ENCODE results near the gene PFN1. TPM values are rescaled to one million over a fixed set of nuclear protein-coding genes. Genes with fewer than 3 reads are reported as not detected.

The PFN1 gene
- total and polyA plus RNA-seq, 10 of the 15 experiments (the other 5 are each of a cell fraction or from before 2014, with no cell fraction given) = 154 to 3,892 (median 1,918) TPM

DNA sequence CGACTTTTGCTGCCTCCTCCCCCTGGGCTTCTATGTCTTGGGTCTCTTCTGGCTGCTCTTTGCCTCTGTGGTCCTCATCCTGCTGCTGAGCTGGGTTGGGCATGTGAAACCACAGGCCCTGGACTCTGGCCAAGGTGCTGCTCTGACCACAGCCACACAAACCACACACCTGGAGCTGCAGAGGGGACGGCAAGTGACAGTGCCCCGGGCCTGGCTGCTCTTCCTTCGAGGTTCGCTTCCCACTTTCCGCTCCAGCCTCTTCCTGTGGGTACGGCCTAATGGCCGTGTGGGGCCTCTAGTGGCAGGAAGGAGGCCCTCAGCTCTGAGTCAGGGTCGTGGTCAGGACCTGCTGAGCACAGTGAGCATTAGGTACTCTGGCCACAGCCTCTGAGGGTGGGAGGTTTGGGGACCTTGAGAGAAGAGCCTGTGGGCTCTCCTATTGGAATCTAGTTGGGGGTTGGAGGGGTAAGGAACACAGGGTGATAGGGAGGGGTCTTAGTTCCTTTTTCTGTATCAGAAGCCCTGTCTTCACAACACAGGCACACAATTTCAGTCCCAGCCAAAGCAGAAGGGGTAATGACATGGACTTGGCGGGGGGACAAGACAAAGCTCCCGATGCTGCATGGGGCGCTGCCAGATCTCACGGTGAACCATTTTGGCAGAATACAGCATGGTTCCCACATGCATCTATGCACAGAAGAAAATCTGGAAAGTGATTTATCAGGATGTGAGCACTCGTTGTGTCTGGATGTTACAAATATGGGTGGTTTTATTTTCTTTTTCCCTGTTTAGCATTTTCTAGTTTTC lies 14.0 kb downstream of the PFN1 start (continued):
- TF ChIP-seq, protein P1, sequence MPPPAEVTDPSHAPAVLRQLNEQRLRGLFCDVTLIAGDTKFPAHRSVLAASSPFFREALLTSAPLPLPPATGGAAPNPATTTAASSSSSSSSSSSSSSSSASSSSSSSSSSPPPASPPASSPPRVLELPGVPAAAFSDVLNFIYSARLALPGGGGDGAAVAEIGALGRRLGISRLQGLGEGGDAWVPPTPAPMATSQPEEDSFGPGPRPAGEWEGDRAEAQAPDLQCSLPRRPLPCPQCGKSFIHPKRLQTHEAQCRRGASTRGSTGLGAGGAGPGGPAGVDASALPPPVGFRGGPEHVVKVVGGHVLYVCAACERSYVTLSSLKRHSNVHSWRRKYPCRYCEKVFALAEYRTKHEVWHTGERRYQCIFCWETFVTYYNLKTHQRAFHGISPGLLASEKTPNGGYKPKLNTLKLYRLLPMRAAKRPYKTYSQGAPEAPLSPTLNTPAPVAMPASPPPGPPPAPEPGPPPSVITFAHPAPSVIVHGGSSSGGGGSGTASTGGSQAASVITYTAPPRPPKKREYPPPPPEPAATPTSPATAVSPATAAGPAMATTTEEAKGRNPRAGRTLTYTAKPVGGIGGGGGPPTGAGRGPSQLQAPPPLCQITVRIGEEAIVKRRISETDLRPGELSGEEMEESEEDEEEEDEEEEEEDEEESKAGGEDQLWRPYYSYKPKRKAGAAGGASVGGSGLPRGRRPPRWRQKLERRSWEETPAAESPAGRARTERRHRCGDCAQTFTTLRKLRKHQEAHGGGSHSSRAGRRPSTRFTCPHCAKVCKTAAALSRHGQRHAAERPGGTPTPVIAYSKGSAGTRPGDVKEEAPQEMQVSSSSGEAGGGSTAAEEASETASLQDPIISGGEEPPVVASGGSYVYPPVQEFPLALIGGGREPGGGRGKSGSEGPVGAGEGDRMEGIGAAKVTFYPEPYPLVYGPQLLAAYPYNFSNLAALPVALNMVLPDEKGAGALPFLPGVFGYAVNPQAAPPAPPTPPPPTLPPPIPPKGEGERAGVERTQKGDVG (CRISPR knock-in tag; IDR thresholded peaks at IDR 0.05) = no peak
- TF ChIP-seq HSF1 (IDR thresholded peaks at IDR 0.05; ENCODE audit: low read depth, low read length) = no peak
- no peak for TF ChIP-seq KAT2A (conservative IDR thresholded peaks at IDR 0.05; ENCODE audit: control insufficient read depth, low read depth, low read length)
- TF ChIP-seq RFX5 (IDR thresholded peaks at IDR 0.05; ENCODE audit: low read depth, low read length) = no peak
- TF ChIP-seq ZSCAN29 (IDR thresholded peaks at IDR 0.05) = no peak
- no peak for TF ChIP-seq MXI1 (IDR thresholded peaks at IDR 0.05; ENCODE audit: low read depth, low read length)
- no peak for TF ChIP-seq MEF2A (IDR thresholded peaks at IDR 0.05; ENCODE audit: insufficient read depth, low read depth, low read length)
- TF ChIP-seq IKZF1 (conservative IDR thresholded peaks at IDR 0.05) = peak; percentile 79
- TF ChIP-seq, protein P2, sequence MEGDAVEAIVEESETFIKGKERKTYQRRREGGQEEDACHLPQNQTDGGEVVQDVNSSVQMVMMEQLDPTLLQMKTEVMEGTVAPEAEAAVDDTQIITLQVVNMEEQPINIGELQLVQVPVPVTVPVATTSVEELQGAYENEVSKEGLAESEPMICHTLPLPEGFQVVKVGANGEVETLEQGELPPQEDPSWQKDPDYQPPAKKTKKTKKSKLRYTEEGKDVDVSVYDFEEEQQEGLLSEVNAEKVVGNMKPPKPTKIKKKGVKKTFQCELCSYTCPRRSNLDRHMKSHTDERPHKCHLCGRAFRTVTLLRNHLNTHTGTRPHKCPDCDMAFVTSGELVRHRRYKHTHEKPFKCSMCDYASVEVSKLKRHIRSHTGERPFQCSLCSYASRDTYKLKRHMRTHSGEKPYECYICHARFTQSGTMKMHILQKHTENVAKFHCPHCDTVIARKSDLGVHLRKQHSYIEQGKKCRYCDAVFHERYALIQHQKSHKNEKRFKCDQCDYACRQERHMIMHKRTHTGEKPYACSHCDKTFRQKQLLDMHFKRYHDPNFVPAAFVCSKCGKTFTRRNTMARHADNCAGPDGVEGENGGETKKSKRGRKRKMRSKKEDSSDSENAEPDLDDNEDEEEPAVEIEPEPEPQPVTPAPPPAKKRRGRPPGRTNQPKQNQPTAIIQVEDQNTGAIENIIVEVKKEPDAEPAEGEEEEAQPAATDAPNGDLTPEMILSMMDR (IDR thresholded peaks at IDR 0.05 in 2 of 3, conservative IDR thresholded peaks at IDR 0.05 in 1 of 3; ENCODE audit: control insufficient read depth in 2 of 3, extremely low read depth in 1 of 3, insufficient read depth in 1 of 3, low read depth in 3 of 3, low read length in 3 of 3) = peak; percentile 15 to 33 (median 27); a peak in 1 of 6 replicates

Data from GM12878 (cell line).